ENCODE results near the gene DNMT3A.
"Not testable (repeated sequence)": the region's sequence is repeated elsewhere in the genome, so short reads cannot be mapped to it uniquely, and the experiment has no call there.

The DNMT3A gene

DNA sequence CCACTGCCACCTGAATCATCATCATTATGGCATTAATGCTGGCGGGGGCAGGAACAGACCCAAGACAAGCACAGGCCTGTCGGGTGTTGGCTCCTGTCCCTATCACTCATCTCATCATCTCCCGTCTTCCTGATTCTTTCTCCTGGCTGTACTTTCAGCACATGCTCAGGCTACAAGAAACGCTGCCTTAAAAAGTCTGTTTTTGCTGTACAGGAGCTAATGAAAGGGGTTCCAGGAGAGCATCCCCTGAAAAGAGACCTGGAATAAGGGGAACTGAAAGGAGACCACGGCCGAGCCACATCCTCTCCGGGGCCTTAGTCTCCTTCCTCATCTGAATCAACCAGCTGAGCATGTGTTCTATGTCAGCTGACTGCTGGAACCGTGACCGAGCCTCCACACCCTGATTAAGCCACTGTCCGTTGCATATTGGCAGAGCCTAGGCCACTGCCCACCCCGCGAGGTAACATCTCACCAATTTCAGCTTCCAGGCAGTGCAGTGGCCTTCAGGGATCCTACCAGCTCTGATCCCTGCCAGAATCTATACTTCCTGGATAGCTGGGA lies 62.6 kb downstream of the DNMT3A start:
- DNase-seq, result no peak

- no peak for DNase-seq
These were observed 64.9 kb downstream of the DNMT3A start for GRCh38 chr2:25276569-25277465.

DNA sequence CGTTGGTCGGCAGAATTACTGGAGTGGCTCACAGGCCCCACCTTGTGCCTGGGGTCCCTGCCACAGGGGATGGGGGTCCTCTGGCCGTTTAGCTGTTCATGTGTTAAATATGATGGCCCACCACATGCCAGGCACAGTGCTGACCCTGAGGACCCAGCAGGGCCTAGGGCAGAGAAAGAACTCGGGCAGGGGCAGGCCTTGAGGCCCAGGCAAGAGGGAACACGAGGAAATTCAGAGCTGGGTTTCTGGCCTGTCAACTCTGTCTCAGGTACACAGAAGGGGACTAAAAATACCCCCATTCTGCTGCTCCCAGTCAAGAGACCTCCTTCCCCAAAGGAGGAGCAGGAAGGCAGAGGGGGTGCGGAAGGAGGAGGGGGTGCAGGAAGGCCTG lies 66.2 kb downstream of the DNMT3A start:
- no peak for DNase-seq

GRCh38 chr2:25274868-25275574 lies 66.7 kb downstream of the DNMT3A start:
- DNase-seq, result no peak

- no peak for DNase-seq
These were observed 67.7 kb downstream of the DNMT3A start for GRCh38 chr2:25273985-25274535.

- DNase-seq, result not testable (repeated sequence)
These were observed 69.0 kb downstream of the DNMT3A start for GRCh38 chr2:25272705-25273104.

GRCh38 chr2:25270061-25270460 lies 71.7 kb downstream of the DNMT3A start:
- DNase-seq, result no peak

- DNase-seq, result no peak
These were observed 72.5 kb downstream of the DNMT3A start for GRCh38 chr2:25269233-25269632.

GRCh38 chr2:25268139-25268538 lies 73.6 kb downstream of the DNMT3A start:
- no peak for DNase-seq

DNA sequence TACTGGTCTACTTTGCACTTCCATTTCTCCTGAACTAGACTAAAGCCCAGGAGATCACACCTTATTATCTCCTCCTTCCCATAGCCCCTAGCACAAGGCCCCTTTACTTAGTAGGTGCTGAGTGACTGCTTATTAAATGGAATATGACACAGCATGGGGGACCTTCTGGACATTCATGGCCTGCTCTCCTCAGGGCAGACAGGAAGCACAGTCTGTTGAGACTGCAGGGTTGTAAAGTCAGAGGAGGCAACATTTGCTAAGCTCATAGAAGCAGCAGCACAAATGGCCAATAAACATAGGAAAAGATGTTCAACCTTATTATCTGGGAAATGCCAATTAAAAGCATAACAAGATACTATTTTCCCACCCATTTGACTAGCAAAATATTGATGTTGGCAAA lies 75.3 kb downstream of the DNMT3A start:
- no peak for DNase-seq

- no peak for DNase-seq
These were observed 75.9 kb downstream of the DNMT3A start for GRCh38 chr2:25265802-25266201.

GRCh38 chr2:25265001-25265400 lies 76.7 kb downstream of the DNMT3A start:
- DNase-seq, result no peak

DNA sequence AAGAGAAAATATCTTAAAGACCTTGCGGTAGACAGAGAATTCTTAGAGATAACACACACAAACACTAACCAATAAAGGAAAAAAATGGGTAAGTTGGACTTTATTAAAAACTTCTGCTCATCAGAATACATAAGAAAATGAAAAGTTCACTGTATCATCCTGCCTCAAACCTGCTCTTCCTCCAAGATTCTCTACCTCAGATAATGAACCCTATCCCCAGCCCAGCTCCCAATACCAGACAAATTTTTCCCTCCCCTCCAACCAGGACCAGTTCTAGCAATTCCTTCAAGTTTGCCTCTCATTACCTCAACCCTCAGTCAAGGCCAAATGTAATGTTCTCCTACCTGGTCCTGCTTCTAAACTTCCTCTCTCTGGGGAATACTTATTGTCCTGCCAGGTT lies 79.4 kb downstream of the DNMT3A start:
- no peak for DNase-seq

GRCh38 chr2:25259737-25260124 lies 82.0 kb downstream of the DNMT3A start:
- no peak for DNase-seq

DNA sequence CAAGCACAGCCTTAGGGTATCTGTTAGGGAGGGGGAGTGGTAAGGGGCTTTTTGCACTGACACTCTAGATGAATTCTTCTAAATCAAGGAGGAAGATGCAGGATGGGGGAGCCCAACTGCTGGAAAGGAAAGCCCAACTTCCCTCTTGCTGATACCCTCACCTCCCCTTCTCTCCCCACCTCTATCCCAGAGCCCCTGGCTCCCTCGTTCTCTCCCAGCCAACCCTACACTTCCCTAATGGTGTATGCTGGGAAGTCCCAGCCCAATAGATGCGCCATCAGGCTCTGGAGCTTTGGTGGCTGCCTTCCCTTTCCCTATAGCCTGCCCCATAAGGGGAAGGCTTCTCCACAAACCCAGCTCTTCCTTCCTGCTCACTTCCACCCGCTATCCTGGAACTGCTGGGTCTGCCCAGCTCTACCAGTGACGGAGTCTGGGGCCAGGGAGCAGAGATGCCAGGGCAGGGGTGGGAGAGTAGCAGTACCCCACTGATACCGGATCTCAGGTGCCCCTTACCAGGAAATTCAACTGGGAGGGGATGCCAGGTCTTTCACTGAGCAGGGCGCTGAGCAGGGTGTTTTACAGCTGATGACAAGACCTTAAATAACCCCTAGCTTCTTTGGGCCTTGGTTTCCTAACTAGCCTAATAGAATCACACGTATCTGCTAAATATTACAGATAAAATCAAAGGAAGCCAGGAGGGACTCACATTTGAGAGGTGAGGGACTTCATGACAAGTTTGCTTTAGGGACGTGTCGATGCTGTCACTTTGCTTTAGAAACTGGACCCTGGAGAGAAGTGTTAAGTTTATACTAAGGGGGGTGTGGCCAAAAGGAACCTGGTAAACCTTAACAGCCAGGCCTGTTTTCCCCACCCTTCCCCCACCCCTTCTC lies 82.6 kb downstream of the DNMT3A start:
- DNase-seq, result no peak

DNA sequence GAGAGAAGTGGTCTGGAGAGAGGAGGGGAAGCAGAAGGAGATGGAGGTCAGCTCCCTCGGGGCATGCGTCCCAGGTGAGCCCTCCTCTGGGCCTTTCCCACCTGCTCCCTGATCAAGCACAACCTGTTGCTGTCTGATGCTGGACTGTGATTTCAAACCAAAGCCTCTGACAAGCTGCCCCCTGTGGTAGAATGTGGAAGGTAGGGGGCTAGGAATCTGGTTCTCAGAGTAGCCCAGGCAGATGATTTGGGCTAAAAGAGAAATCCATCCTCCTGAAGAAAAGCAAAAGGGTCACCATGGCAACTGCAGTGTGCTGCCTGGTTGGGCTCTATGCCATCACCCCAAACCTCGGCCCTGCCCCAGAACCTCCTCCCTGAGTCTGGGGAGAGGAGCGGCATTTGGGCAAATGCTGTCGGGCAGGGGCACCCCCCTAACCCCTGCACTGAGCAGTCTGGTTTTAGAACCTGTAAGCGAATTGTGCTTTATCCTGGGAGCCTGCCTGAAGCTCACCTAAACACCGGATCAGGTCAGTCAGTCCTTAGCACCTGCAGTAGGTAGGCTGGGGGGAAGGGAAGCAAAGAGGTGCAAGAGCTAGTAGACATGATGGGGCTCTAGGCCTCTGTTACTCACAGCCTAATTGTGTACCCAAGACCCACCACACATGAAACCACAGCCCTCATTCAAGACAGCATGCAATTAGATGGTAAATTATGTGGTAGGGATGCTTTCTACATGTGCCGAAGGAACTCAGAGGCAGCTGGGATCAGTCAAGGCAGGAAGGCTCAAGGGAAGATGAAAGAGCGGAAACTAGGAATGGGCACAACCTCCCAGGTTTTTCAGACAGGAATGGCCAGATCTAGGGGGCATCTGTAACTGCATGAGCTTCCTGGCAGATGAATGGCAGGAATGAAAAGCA lies 83.5 kb downstream of the DNMT3A start:
- DNase-seq, result no peak

GRCh38 chr2:25257032-25257552 lies 84.6 kb downstream of the DNMT3A start:
- no peak for DNase-seq

DNA sequence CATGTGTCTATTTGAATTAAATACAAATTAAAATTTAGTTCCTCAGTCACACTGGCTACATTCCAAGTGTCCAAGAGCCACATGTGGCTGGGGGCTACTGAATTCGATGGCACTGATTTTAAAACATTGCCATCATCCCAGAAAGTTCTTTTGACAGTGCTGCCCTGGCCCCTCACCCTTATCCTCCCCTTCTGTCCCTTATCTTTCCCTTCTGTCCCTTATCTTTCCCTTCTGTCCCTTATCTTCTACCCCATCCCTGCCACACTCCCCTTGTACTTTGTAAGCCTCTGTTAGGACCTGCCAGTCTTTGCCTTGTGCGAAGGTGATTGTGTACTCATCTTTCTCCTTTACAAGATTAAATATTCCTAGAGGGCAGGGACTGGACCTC lies 85.2 kb downstream of the DNMT3A start:
- no peak for DNase-seq

DNA sequence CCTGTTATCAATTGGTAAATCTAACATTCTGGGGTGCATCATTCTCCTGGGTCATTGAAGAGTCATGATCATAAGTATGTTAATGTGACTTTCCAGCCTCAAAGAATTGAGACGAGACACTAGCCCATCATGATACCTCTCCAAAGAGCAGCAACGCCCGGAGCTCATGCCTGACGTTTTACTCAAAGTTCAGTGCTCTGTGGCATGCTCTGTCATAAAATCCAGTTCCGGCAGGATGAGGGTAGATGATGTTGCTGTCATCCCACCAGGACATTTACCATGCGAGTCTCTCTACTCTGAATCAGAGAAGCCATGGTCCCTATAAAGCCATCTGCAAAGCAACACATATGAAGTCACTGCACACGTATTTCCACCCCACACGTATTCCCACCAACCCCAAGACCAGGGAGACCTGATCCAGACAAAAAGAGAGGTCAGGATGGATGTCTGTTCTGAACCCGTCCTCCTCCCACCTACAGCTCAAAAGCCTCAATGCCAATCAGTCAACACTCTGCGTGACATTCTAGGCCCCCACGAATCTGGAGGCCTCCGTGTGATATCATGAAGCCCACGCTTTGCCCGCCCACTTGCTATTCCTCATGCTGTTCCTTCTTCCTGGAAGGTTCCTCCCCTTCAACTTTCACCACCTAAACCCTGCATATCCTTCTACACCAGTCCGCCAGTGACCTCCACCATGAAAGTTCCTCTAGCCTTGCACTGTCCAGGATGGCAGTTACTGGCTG lies 85.8 kb downstream of the DNMT3A start:
- no peak for DNase-seq

DNA sequence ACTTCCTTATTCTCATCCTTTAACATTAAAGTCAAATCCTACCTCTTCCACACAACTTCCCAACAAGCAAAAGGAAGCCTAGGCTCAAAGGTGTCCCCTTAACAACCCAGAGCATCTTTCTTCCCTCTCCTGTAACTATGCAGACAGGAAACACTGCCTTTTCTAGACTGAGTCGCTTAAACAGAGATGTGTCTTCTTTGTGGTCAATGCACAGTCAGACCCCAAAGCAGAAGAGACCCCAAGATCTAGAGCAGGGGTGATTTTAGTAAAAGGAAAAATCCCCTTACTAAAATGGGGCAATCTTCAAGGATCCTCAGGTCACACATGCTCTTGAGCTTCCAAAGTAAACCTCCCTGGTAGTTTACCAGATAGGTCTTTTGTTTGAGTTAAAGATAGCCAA lies 86.8 kb downstream of the DNMT3A start:
- DNase-seq, result no peak
